H1 (cell line): Measurements from ENCODE around the gene BRMS1. TPM values are rescaled to one million over a fixed set of nuclear protein-coding genes. Genes with fewer than 3 reads are reported as not detected.

Experiments
- CTCF ChIA-PET: fragments of 300-600 bp; sonication (Branson Sonifier 250); formaldehyde crosslinking; loops from one replicate; lab custom pipeline; 2021; ENCODE audit not compliant: partially characterized antibody; lab: Charles Lee
- POLR2A ChIA-PET: fragments of 300-600 bp; sonication (Branson Sonifier 250); formaldehyde crosslinking; loops from one replicate; lab custom pipeline; 2021; ENCODE audit warnings: inconsistent platforms; ENCODE audit not compliant: partially characterized antibody; lab: Charles Lee
- DNase-seq, 2 experiments: peaks; one replicate each; pipeline versions ENCODE4 v3.0.0 to v3.0.0-alpha.2; 2010 to 2022; ENCODE audit warnings: low spot score in 2 of 2, low read depth in 1 of 2, mixed read lengths in 1 of 2
- FAIRE-seq: peaks from 2 replicates; lab custom pipeline; 2011; peaks lifted over from hg19 to GRCh38; lab: Jason Lieb, UNC
- H2AFZ ChIP-seq: 2 replicates; pipeline ENCODE4 v1.8.1; 2012; ENCODE audit warnings: low read length, inconsistent platforms
- H2AK5ac ChIP-seq: 2 replicates; pipeline ENCODE4 v1.6.1; 2013; ENCODE audit warnings: low read depth, low read length
- H2BK120ac ChIP-seq: replicated peaks from 2 replicates; pipeline ENCODE3; 2013; ENCODE audit warnings: low read depth, low read length, inconsistent platforms
- H2BK12ac ChIP-seq: 2 replicates; pipeline ENCODE4 v1.6.1; 2013; ENCODE audit warnings: low read depth, low read length
- H2BK15ac ChIP-seq: 2 replicates; pipeline ENCODE4 v1.6.1; 2013; ENCODE audit warnings: low read length
- H2BK20ac ChIP-seq: 2 replicates; pipeline ENCODE4 v1.6.1; 2013; ENCODE audit warnings: low read length
- H2BK5ac ChIP-seq: 2 replicates; pipeline ENCODE4 v1.6.1; 2013; ENCODE audit warnings: low read depth, low read length
- H3K14ac ChIP-seq: 2 replicates; pipeline ENCODE4 v1.6.1; 2013; ENCODE audit warnings: inconsistent platforms; ENCODE audit not compliant: insufficient read length
- H3K18ac ChIP-seq: 2 replicates; pipeline ENCODE4 v1.6.1; 2013; ENCODE audit warnings: low read length; ENCODE audit errors: extremely low read depth
- H3K23ac ChIP-seq: 2 replicates; pipeline ENCODE4 v1.6.1; 2013; ENCODE audit warnings: inconsistent platforms; ENCODE audit not compliant: insufficient read length
- H3K23me2 ChIP-seq: 2 replicates; pipeline ENCODE4 v1.6.1; 2013; ENCODE audit warnings: low read depth, low read length
- H3K27ac ChIP-seq: 2 replicates; pipeline ENCODE4 v1.6.1; 2011; ENCODE audit warnings: low read depth, low read length, inconsistent platforms
- H3K27me3 ChIP-seq, 4 experiments: replicated peaks in 1 of 4; 1 replicate in 1 of 4; 2 replicates in 3 of 4; pipeline versions ENCODE4 v1.6.1 to v1.8.1; 2011 to 2013; ENCODE audit warnings: low read length in 3 of 4, mild to moderate bottlenecking in 3 of 4, inconsistent platforms in 2 of 4, mixed read lengths in 2 of 4, moderate library complexity in 1 of 4; ENCODE audit not compliant: control insufficient read depth in 3 of 4, insufficient read depth in 3 of 4; ENCODE audit errors: extremely low read depth in 1 of 4
- H3K36me3 ChIP-seq, 4 experiments: 2 replicates each; pipeline versions ENCODE4 v1.6.1 to v1.8.1; 2011 to 2013; ENCODE audit warnings: mild to moderate bottlenecking in 4 of 4, low read length in 3 of 4, moderate library complexity in 2 of 4, control low read depth in 1 of 4, inconsistent platforms in 1 of 4; ENCODE audit not compliant: insufficient read depth in 4 of 4, control insufficient read depth in 2 of 4
- H3K4ac ChIP-seq: replicated peaks from 2 replicates; pipeline ENCODE3; 2013; ENCODE audit warnings: low read length, low read depth, mixed read lengths, inconsistent platforms; ENCODE audit not compliant: insufficient read length
- H3K4me1 ChIP-seq, 4 experiments: replicated peaks in 1 of 4; 1 replicate in 1 of 4; 2 replicates in 3 of 4; pipeline versions ENCODE4 v1.6.1 to v1.8.1; 2011 to 2013; ENCODE audit warnings: low read length in 3 of 4, inconsistent platforms in 2 of 4, mixed read lengths in 1 of 4; ENCODE audit not compliant: insufficient read depth in 4 of 4, control insufficient read depth in 3 of 4
- H3K4me2 ChIP-seq, 2 experiments: 2 replicates each; pipeline versions ENCODE4 v1.6.1 to v1.8.1; 2011 to 2013; ENCODE audit warnings: low read depth in 2 of 2, low read length in 2 of 2, control low read depth in 1 of 2, inconsistent platforms in 1 of 2, mild to moderate bottlenecking in 1 of 2; ENCODE audit not compliant: insufficient read depth in 1 of 2
- H3K4me3 ChIP-seq, 4 experiments: fragments of 200-600, 300-600 bp in 1 of 4; sonication (generic), shearing (Covaris generic), sonication (Bioruptor Twin) in 1 of 4; 2 replicates each; pipeline versions ENCODE4 v1.5.1 to v1.8.1; 2011 to 2016; ENCODE audit warnings: low read length in 4 of 4, low read depth in 3 of 4, control low read depth in 2 of 4, inconsistent platforms in 2 of 4, mild to moderate bottlenecking in 2 of 4, mixed read lengths in 1 of 4, moderate library complexity in 1 of 4; ENCODE audit not compliant: insufficient read depth in 2 of 4; ENCODE audit errors: extremely low read depth in 1 of 4
- H3K56ac ChIP-seq: replicated peaks from 2 replicates; pipeline ENCODE3; 2013; ENCODE audit warnings: low read depth, mild to moderate bottlenecking, mixed read lengths, low read length, inconsistent platforms; ENCODE audit not compliant: insufficient read length
- H3K79me1 ChIP-seq: 2 replicates; pipeline ENCODE4 v1.6.1; 2013; ENCODE audit warnings: low read depth, low read length, control low read depth
- H3K79me2 ChIP-seq, 2 experiments: 2 replicates each; pipeline versions ENCODE4 v1.6.1 to v1.8.1; 2012 to 2013; ENCODE audit warnings: low read length in 2 of 2, mild to moderate bottlenecking in 2 of 2, inconsistent platforms in 1 of 2; ENCODE audit not compliant: insufficient read depth in 2 of 2, control insufficient read depth in 1 of 2
- H3K9ac ChIP-seq, 4 experiments: replicated peaks in 1 of 4; 1 replicate in 1 of 4; 2 replicates in 3 of 4; pipeline versions ENCODE4 v1.6.1 to v1.8.1; 2011 to 2013; ENCODE audit warnings: low read depth in 3 of 4, low read length in 3 of 4, control low read depth in 2 of 4, mild to moderate bottlenecking in 2 of 4, moderate library complexity in 2 of 4, inconsistent platforms in 1 of 4; ENCODE audit errors: extremely low read depth in 1 of 4
- H3K9me3 ChIP-seq, 2 experiments: 2 replicates each; pipeline versions ENCODE4 v1.6.1 to v1.8.1; 2012 to 2013; ENCODE audit warnings: mild to moderate bottlenecking in 2 of 2, moderate library complexity in 2 of 2, control low read depth in 1 of 2, inconsistent platforms in 1 of 2, low read depth in 1 of 2, low read length in 1 of 2, mixed read lengths in 1 of 2; ENCODE audit not compliant: insufficient read depth in 2 of 2
- H4K20me1 ChIP-seq, 2 experiments: replicated peaks in 1 of 2; 2 replicates each; pipeline versions ENCODE3 to v1.8.1; 2011 to 2013; ENCODE audit warnings: inconsistent platforms in 2 of 2, low read length in 2 of 2, mild to moderate bottlenecking in 1 of 2; ENCODE audit not compliant: insufficient read depth in 2 of 2, control insufficient read depth in 1 of 2
- H4K5ac ChIP-seq: 2 replicates; pipeline ENCODE4 v1.6.1; 2013; ENCODE audit warnings: low read length, low read depth, mixed read lengths, inconsistent platforms; ENCODE audit not compliant: insufficient read length
- H4K8ac ChIP-seq: 2 replicates; pipeline ENCODE4 v1.8.0; 2013; ENCODE audit warnings: mild to moderate bottlenecking, moderate library complexity, low read length, inconsistent platforms; ENCODE audit not compliant: insufficient read depth; ENCODE audit errors: extremely low read depth
- H4K91ac ChIP-seq: replicated peaks from 2 replicates; pipeline ENCODE3; 2013; ENCODE audit warnings: low read length, mixed read lengths, inconsistent platforms; ENCODE audit not compliant: insufficient read length
- NRF1 ChIP-seq: IDR thresholded peaks from 2 replicates; pipeline ENCODE4 v1.6.1; 2011; ENCODE audit warnings: mild to moderate bottlenecking, low read depth, low read length, improper control_type of control experiment
- TEAD4 ChIP-seq: IDR thresholded peaks from 2 replicates; pipeline ENCODE4 v1.6.1; 2012; ENCODE audit warnings: low read depth, low read length, inconsistent platforms, mixed read lengths
- WGBS, 2 experiments: shearing (Covaris generic) in 1 of 2; methylation state at CpG; one replicate each; pipeline versions ENCODE4 v1.1.6 to v1.1.7; 2013 to 2015; ENCODE audit warnings: low lambda C conversion rate in 2 of 2, mixed read lengths in 2 of 2, inconsistent platforms in 1 of 2, low coverage in 1 of 2, missing lambda C conversion rate in 1 of 2; ENCODE audit not compliant: insufficient replicate concordance in 2 of 2, insufficient coverage in 1 of 2, insufficient read length in 1 of 2; ENCODE audit errors: extremely low coverage in 1 of 2, missing lambda C conversion rate in 1 of 2; 5-methylcytosine and 5-hydroxymethylcytosine counted together
- polyA plus RNA-seq, 7 experiments: library from polyadenylated mRNA; depleted of rRNA in 3 of 7; stranded (reverse) in 5 of 7; unstranded in 2 of 7; fragments of >200 nt in 5 of 7; fragments of 200-250 nt in 2 of 7; gene quantifications; 1 replicate in 5 of 7; 2 replicates in 1 of 7; 4 replicates in 1 of 7; pipeline versions ENCODE4 v1.2.1 to v1.2.3, GENCODE V29; 2011 to 2013; ENCODE audit warnings: missing spikeins in 2 of 7, mixed read lengths in 2 of 7
- total RNA-seq: library from RNA; stranded (reverse); fragmentation: NEBNext Ultra II Directional; extraction: Animal tissue kit (Norgen Biotek cat#: 25700); gene quantifications from 2 replicates; pipeline ENCODE4 v1.2.1, GENCODE V29; 2021

BRMS1 gene
- total and polyA plus RNA-seq, 2 of the 8 experiments (the other 6 are each of a cell fraction or from before 2014, with no cell fraction given): 39.2 to 46.1 TPM

GRCh38 chr11:66365166-66365565 lies 20.3 kb upstream of the BRMS1 start:
- Histone ChIP-seq H2BK120ac (no peak overlapping the region), H2BK12ac (no peak overlapping the region), H3K36me3 (peaks cover 26 to 64% (median 61%) of the 10 kb centered on the region in 4 experiments), H3K56ac (no peak overlapping the region), H3K18ac (no peak overlapping the region), H2BK5ac (no peak overlapping the region), H3K23me2 (peaks cover 3% of the 10 kb centered on the region; the same call in 1 of the 2 replicates), H3K23ac (no peak overlapping the region), H4K5ac (no peak overlapping the region), H4K8ac (no peak overlapping the region), H3K27ac (no peak overlapping the region), H3K79me2 (peaks cover 0 to 10% of the 10 kb centered on the region in 2 experiments; a peak in 2 of 4 replicates), H3K4me1 (peaks cover 0 to 6% (median 6%) of the 10 kb centered on the region in 4 experiments; a peak in 6 of 7 replicates), H3K4me2 (no peak overlapping the region), H3K14ac (no peak overlapping the region), H2BK20ac (no peak overlapping the region), H3K4ac (no peak overlapping the region), H3K4me3 (no peak overlapping the region), H4K91ac (no peak overlapping the region), H3K9ac (no peak overlapping the region), H3K79me1 (peaks cover 9% of the 10 kb centered on the region; the same call in 1 of the 2 replicates), H3K9me3 (no peaks in the 10 kb centered on the region), H2AFZ (no peak overlapping the region), H2BK15ac (no peak overlapping the region), H4K20me1 (peaks cover 11 to 42% of the 10 kb centered on the region in 2 experiments), H3K27me3 (no peaks in the 10 kb centered on the region), H2AK5ac (no peak overlapping the region)
- 89% methylated on average over 6 of the region's 6 CpGs; no CpG with 5 or more reads in 1 of the 2 experiments for WGBS, 2 experiments
- no peak for DNase-seq
- FAIRE-seq: no peak
- no peak for TF ChIP-seq NRF1
- no peak for TF ChIP-seq TEAD4
- POLR2A ChIA-PET: interaction anchor here (0.6 to 28.7 kb wide), 4 partner anchors 3 to 72 kb away, joined by 3 to 487 read pairs (median 248); partner anchors contain the start of genes B4GAT1, BRMS1 and SLC29A2
- CTCF ChIA-PET: interaction anchor here (0.9 to 4.4 kb wide), 10 partner anchors 8 to 378 kb away, joined by 3 to 39 read pairs (median 3); partner anchors contain the start of genes B4GAT1, BRMS1 and MRPL11
